A673 (cell line): Measurements from ENCODE around the gene MOCS1. TPM values are rescaled to one million over a fixed set of nuclear protein-coding genes. Genes with fewer than 3 reads are reported as not detected.

ENCODE experiments used
- BruUV-seq: library from RNA; stranded (reverse); fragments of 400-500 nt; replicated peaks from 2 replicates; lab custom pipeline; 2021; lab: Mats Ljungman, UMichigan
- CTCF ChIA-PET: fragments of 300-600 bp; sonication (Branson Sonifier 250); formaldehyde crosslinking; loops from one replicate; lab custom pipeline; 2022; ENCODE audit warnings: antibody characterized with exemption; lab: Charles Lee
- POLR2A ChIA-PET: fragments of 300-600 bp; sonication (Branson Sonifier 250); formaldehyde crosslinking; loops from one replicate; lab custom pipeline; 2022; ENCODE audit warnings: antibody characterized with exemption; ENCODE audit not compliant: low non-redundant PET; lab: Charles Lee
- DNase-seq: peaks from one replicate; pipeline ENCODE4 v3.0.0-alpha.2; 2015; ENCODE audit warnings: low spot score
- H3K27ac ChIP-seq: fragments of 200-600 bp; sonication (generic); 2 replicates; pipeline ENCODE4 v1.5.1; 2016; ENCODE audit warnings: mixed run types, low read depth, mild to moderate bottlenecking, mixed read lengths, antibody characterized with exemption, low read length; ENCODE audit not compliant: poor library complexity, severe bottlenecking
- H3K27me3 ChIP-seq: fragments of 200-600 bp; sonication (generic); replicated peaks from 2 replicates; pipeline ENCODE4 v1.6.1; 2017; ENCODE audit warnings: mixed run types, low read depth, mild to moderate bottlenecking, mixed read lengths, antibody characterized with exemption, low read length; ENCODE audit not compliant: insufficient read depth, poor library complexity
- H3K36me3 ChIP-seq: fragments of 200-600 bp; sonication (generic); 2 replicates; pipeline ENCODE4 v1.6.1; 2016; ENCODE audit warnings: mixed run types, mild to moderate bottlenecking, mixed read lengths, antibody characterized with exemption, low read length; ENCODE audit not compliant: insufficient read depth, poor library complexity, severe bottlenecking
- H3K4me1 ChIP-seq: fragments of 200-600 bp; sonication (generic); 2 replicates; pipeline ENCODE4 v1.6.1; 2017; ENCODE audit warnings: mixed run types, mild to moderate bottlenecking, mixed read lengths, antibody characterized with exemption, low read length; ENCODE audit not compliant: insufficient read depth, poor library complexity, severe bottlenecking
- H3K4me3 ChIP-seq: fragments of 200-600 bp; sonication (generic); 2 replicates; pipeline ENCODE4 v1.5.1; 2016; ENCODE audit warnings: low read depth, mixed run types, mild to moderate bottlenecking, mixed read lengths, low read length; ENCODE audit not compliant: poor library complexity, severe bottlenecking
- H3K9me3 ChIP-seq: fragments of 200-600 bp; sonication (generic); 2 replicates; pipeline ENCODE4 v1.6.1; 2016; ENCODE audit warnings: mixed run types, low read depth, mild to moderate bottlenecking, mixed read lengths, antibody characterized with exemption, low read length; ENCODE audit not compliant: poor library complexity, severe bottlenecking
- EZH2 ChIP-seq: fragments of 200-600 bp; sonication (generic); IDR thresholded peaks from 2 replicates; pipeline ENCODE4 v1.6.1; 2017; ENCODE audit warnings: borderline replicate concordance, low read depth, mild to moderate bottlenecking, mixed read lengths, antibody characterized with exemption, low read length; ENCODE audit not compliant: poor library complexity, severe bottlenecking
- intact Hi-C: fragments of 100-400 bp; cut with micrococcal nuclease; formaldehyde crosslinking; loops from one replicate; pipeline ENCODE4 v1.10.0; 2022; ENCODE audit not compliant: unreplicated experiment
- total RNA-seq: library from RNA; stranded (reverse); gene quantifications from 2 replicates; pipeline ENCODE4 v1.2.3, GENCODE V29; 2021
- TF ChIP-seq, protein P1 (sequence below): fragments of 300-800, 200-600 bp; sonication (generic); conservative IDR thresholded peaks from 2 replicates; pipeline ENCODE4 v1.5.1; 2017; ENCODE audit warnings: low read depth, mild to moderate bottlenecking, antibody characterized with exemption, low read length, moderate library complexity, mixed read lengths

MOCS1 gene
- total RNA-seq, 1 experiment from 2014 or later = 2.5 TPM

DNA sequence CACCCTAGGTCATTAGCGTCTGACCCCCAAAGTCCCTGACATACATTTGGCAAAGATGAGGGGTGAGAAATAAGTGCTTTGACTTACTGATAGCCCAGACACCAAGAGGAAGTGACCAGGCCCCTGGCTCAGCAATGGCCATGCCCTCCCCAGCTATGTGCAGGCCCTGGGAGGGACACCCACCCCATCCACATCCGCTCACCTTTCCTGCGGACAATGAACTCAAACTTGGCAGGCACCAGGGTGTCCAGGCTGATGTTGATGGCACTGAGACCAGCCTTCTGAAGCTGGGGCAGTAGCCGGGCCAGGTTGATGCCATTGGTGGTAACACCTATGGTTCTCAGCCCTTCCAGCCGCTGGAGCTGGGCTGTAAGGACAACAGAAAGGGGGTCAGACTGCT lies 18.4 kb downstream of the MOCS1 start:
- TF ChIP-seq EZH2 = no peak
- TF ChIP-seq, protein P1, sequence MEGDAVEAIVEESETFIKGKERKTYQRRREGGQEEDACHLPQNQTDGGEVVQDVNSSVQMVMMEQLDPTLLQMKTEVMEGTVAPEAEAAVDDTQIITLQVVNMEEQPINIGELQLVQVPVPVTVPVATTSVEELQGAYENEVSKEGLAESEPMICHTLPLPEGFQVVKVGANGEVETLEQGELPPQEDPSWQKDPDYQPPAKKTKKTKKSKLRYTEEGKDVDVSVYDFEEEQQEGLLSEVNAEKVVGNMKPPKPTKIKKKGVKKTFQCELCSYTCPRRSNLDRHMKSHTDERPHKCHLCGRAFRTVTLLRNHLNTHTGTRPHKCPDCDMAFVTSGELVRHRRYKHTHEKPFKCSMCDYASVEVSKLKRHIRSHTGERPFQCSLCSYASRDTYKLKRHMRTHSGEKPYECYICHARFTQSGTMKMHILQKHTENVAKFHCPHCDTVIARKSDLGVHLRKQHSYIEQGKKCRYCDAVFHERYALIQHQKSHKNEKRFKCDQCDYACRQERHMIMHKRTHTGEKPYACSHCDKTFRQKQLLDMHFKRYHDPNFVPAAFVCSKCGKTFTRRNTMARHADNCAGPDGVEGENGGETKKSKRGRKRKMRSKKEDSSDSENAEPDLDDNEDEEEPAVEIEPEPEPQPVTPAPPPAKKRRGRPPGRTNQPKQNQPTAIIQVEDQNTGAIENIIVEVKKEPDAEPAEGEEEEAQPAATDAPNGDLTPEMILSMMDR = no peak
- Histone ChIP-seq H3K4me3 (no peak overlapping the region), H3K4me1 (no peaks in the 10 kb centered on the region), H3K9me3 (no peaks in the 10 kb centered on the region), H3K27me3 (no peaks in the 10 kb centered on the region), H3K27ac (no peak overlapping the region), H3K36me3 (no peaks in the 10 kb centered on the region)
- ChIA-PET POLR2A (no interaction called here), CTCF (no interaction called here)
- no peak for DNase-seq
- BruUV-seq = no TSS peak
- intact Hi-C loops = no loop called here

DNA sequence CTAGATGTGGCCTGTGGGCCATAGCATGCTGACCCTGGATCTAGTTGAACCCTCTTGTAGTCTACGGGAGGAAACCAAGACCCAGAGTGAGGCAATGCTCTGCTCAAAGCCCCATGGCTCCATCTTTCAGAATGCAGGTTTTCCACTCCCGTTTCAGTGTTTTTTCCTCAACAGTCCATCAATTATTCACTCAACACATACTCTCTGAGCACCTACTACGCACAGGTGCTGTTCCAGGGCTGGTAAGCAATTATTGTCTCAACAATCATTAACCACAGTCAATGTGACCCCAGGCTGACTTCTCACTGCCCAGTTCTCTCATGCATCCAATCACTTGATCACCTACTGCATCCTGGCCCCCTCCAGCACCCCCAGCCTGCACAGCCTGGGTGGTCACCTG lies 20.0 kb downstream of the MOCS1 start:
- ChIA-PET CTCF (no interaction called here), POLR2A (no interaction called here)
- Histone ChIP-seq H3K27me3 (no peaks in the 10 kb centered on the region), H3K4me1 (no peaks in the 10 kb centered on the region), H3K27ac (no peak overlapping the region), H3K9me3 (no peaks in the 10 kb centered on the region), H3K4me3 (no peak overlapping the region), H3K36me3 (no peaks in the 10 kb centered on the region)
- TF ChIP-seq, protein P1 = no peak
- no peak for TF ChIP-seq EZH2
- BruUV-seq = no TSS peak
- intact Hi-C loops = no loop called here
- DNase-seq = no peak

DNA sequence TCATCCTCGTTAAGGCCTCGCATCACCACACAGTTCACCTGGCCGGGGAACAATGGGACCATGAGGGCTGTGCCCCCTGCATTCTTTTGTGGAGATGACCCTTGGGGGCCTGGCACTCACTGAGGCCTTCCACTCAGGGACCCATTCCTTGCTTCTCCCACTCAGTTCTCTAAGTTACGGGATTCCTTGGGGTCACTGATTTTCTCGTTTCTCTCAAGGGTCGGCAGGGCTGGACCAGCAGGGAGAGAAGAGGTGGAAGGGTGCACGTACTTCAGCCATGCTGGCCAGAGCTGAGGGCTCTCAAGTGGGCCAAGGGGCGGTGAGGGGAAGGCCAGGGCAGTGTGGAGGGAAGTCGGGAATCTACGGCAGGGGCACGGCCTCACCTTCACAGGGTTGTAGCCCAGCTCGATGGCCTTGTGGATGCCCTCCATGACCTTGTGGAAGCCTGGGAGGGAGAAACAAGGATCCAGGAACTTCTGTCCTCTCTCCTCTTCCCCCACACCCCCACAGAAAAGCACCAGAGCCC lies 20.8 kb downstream of the MOCS1 start:
- no peaks in the 10 kb centered on the region for H3K27me3 ChIP-seq
- H3K36me3 ChIP-seq = no peaks in the 10 kb centered on the region
- no peak overlapping the region for H3K4me3 ChIP-seq
- BruUV-seq = no TSS peak
- no peak for DNase-seq
- CTCF ChIA-PET = no interaction called here
- intact Hi-C loops = no loop called here
- no peaks in the 10 kb centered on the region for H3K9me3 ChIP-seq
- H3K27ac ChIP-seq = no peak overlapping the region
- POLR2A ChIA-PET = no interaction called here
- no peaks in the 10 kb centered on the region for H3K4me1 ChIP-seq
- TF ChIP-seq EZH2 = no peak
- TF ChIP-seq, protein P1 = no peak
